Neural cell (in vitro differentiated cells): ENCODE results near the gene GNG3.

Experiments used
- CTCF ChIP-seq: fragments of 450-650 bp; IDR thresholded peaks from 2 replicates; pipeline ENCODE4 v1.5.1; 2014; ENCODE audit warnings: antibody characterized with exemption, mild to moderate bottlenecking, moderate library complexity; ENCODE audit not compliant: poor library complexity, severe bottlenecking
- EZH2 ChIP-seq: fragments of 200-600, 300-800 bp; shearing (Covaris generic), sonication (generic); IDR thresholded peaks from 2 replicates; pipeline ENCODE4 v1.6.1; 2014; ENCODE audit warnings: antibody characterized with exemption, low read length, borderline replicate concordance, mild to moderate bottlenecking; ENCODE audit not compliant: insufficient read depth, poor library complexity, severe bottlenecking
- MXI1 ChIP-seq: fragments of 450-650 bp; conservative IDR thresholded peaks from 2 replicates; pipeline ENCODE4 v1.6.1; 2014; ENCODE audit warnings: antibody characterized with exemption, mild to moderate bottlenecking; ENCODE audit not compliant: poor library complexity, severe bottlenecking
- POLR2AphosphoS5 ChIP-seq: IDR thresholded peaks from 2 replicates; pipeline ENCODE4 v1.6.1; 2012
- RAD21 ChIP-seq: fragments of 450-650 bp; conservative IDR thresholded peaks from 2 replicates; pipeline ENCODE4 v1.6.1; 2014; ENCODE audit warnings: antibody characterized with exemption, mild to moderate bottlenecking, moderate library complexity
- REST ChIP-seq: IDR thresholded peaks from 2 replicates; pipeline ENCODE4 v1.6.1; 2012; ENCODE audit warnings: borderline replicate concordance
- SMC3 ChIP-seq: fragments of 450-650 bp; conservative IDR thresholded peaks from 2 replicates; pipeline ENCODE4 v1.6.1; 2014; ENCODE audit warnings: antibody characterized with exemption, mild to moderate bottlenecking, moderate library complexity; ENCODE audit not compliant: poor library complexity

GRCh38 chr11:62688491-62688890, 19.0 kb upstream of the GNG3 start:
- TF ChIP-seq MXI1 (no peak), CTCF (no peak), RAD21 (no peak), SMC3 (no peak), EZH2 (no peak), REST (no peak), POLR2AphosphoS5 (no peak)
